OCI-LY7 (cell line): ENCODE measurements around the gene SLC9A7. TPM values are rescaled to one million over a fixed set of nuclear protein-coding genes. Genes with fewer than 3 reads are reported as not detected.

Experiments
- BruUV-seq: library from RNA; stranded (reverse); fragments of 400-500 nt; replicated peaks from 2 replicates; lab custom pipeline; 2021; lab: Mats Ljungman, UMichigan
- CTCF ChIA-PET: fragments of 300-600 bp; sonication (Branson Sonifier 250); formaldehyde crosslinking; loops from one replicate; lab custom pipeline; 2022; ENCODE audit warnings: antibody characterized with exemption; ENCODE audit not compliant: unreplicated experiment; lab: Charles Lee
- POLR2A ChIA-PET: fragments of 300-600 bp; sonication (Branson Sonifier 250); formaldehyde crosslinking; loops from one replicate; lab custom pipeline; 2022; ENCODE audit warnings: antibody characterized with exemption; lab: Charles Lee
- DNase-seq: peaks from one replicate; pipeline ENCODE4 v3.0.0-alpha.2; 2015; ENCODE audit warnings: low spot score
- H2AFZ ChIP-seq: fragments of 200-600 bp; sonication (generic), shearing (Covaris generic); 2 replicates; pipeline ENCODE4 v1.6.1; 2014; ENCODE audit warnings: mild to moderate bottlenecking, antibody characterized with exemption, low read length, moderate library complexity
- H3K27ac ChIP-seq: fragments of 200-600 bp; sonication (generic); 2 replicates; pipeline ENCODE4 v1.5.1; 2014; ENCODE audit warnings: mixed run types, low read depth, mild to moderate bottlenecking, moderate library complexity, low read length, inconsistent platforms; ENCODE audit not compliant: poor library complexity, severe bottlenecking
- H3K36me3 ChIP-seq: fragments of 200-600 bp; sonication (generic); 2 replicates; pipeline ENCODE4 v1.6.1; 2014; ENCODE audit warnings: mild to moderate bottlenecking, antibody characterized with exemption, low read length, moderate library complexity, mixed read lengths; ENCODE audit not compliant: insufficient read depth
- H3K4me1 ChIP-seq: fragments of 200-600 bp; sonication (generic); 2 replicates; pipeline ENCODE4 v1.5.1; 2014; ENCODE audit warnings: mild to moderate bottlenecking, low read length; ENCODE audit not compliant: insufficient read depth, poor library complexity, severe bottlenecking
- H3K4me2 ChIP-seq: fragments of 200-600 bp; sonication (generic); 2 replicates; pipeline ENCODE4 v1.6.1; 2014; ENCODE audit warnings: mild to moderate bottlenecking, low read length
- H3K4me3 ChIP-seq: fragments of 200-600 bp; sonication (generic); 2 replicates; pipeline ENCODE4 v1.5.1; 2014; ENCODE audit warnings: mild to moderate bottlenecking, low read depth, low read length; ENCODE audit not compliant: poor library complexity, severe bottlenecking
- H3K79me2 ChIP-seq: fragments of 200-600 bp; sonication (generic); 2 replicates; pipeline ENCODE4 v1.6.1; 2016; ENCODE audit warnings: low read depth, mild to moderate bottlenecking, low read length, moderate library complexity, mixed read lengths; ENCODE audit not compliant: insufficient read depth
- H3K9me2 ChIP-seq: fragments of 200-600 bp; sonication (generic); 2 replicates; pipeline ENCODE4 v1.6.1; 2016; ENCODE audit warnings: mild to moderate bottlenecking, low read length, mixed read lengths; ENCODE audit not compliant: insufficient read depth
- H3K9me3 ChIP-seq: fragments of 200-600 bp; sonication (generic); 2 replicates; pipeline ENCODE4 v1.6.1; 2014; ENCODE audit warnings: mild to moderate bottlenecking, mixed run types, low read length, mixed read lengths
- H4K20me1 ChIP-seq: fragments of 200-600 bp; sonication (generic); 2 replicates; pipeline ENCODE4 v1.6.1; 2014; ENCODE audit warnings: mild to moderate bottlenecking, antibody characterized with exemption, low read length, moderate library complexity, mixed read lengths; ENCODE audit not compliant: insufficient read depth
- CTCF ChIP-seq: fragments of 200-600 bp; sonication (generic); conservative IDR thresholded peaks from 2 replicates; pipeline ENCODE4 v1.5.1; 2014; ENCODE audit warnings: mild to moderate bottlenecking, antibody characterized with exemption, low read length, moderate library complexity, mixed read lengths
- EZH2phosphoT487 ChIP-seq: fragments of 200-600 bp; sonication (generic); IDR thresholded peaks from 2 replicates; pipeline ENCODE4 v1.6.1; 2018; ENCODE audit warnings: low read depth, borderline replicate concordance, mild to moderate bottlenecking, mixed run types, antibody characterized with exemption, low read length, moderate library complexity, mixed read lengths
- intact Hi-C: fragments of 100-400 bp; cut with micrococcal nuclease; formaldehyde crosslinking; loops from one replicate; pipeline ENCODE4 v1.10.0; 2022; ENCODE audit not compliant: unreplicated experiment
- total RNA-seq, 2 experiments: library from RNA; depleted of rRNA in 1 of 2; stranded (reverse); fragments of >200 nt in 1 of 2; shearing (Covaris generic) in 1 of 2; gene quantifications; 2 replicates each; pipeline ENCODE4 v1.2.3, GENCODE V29; 2014 to 2022

Gene SLC9A7
- total RNA-seq, 2 experiments from 2014 or later: 40.5 to 59.6 TPM

GRCh38 chrX:46694549-46694948 lies 64.4 kb downstream of the SLC9A7 start:
- intact Hi-C loops: loop anchor here (5.0 kb wide), 1 partner anchor 58 kb away; no protein-coding TSS in a partner anchor
- POLR2A ChIA-PET: no interaction called here

GRCh38 chrX:46693149-46693548 lies 65.8 kb downstream of the SLC9A7 start:
- intact Hi-C loops: loop anchor here (5.0 kb wide), 1 partner anchor 59 kb away; no protein-coding TSS in a partner anchor
- BruUV-seq: no TSS peak
- Histone ChIP-seq H3K4me1 (peaks cover 47% of the 10 kb centered on the region), H3K9me3 (no peaks in the 10 kb centered on the region), H3K9me2 (no peaks in the 10 kb centered on the region), H3K79me2 (peaks cover 63% of the 10 kb centered on the region), H4K20me1 (no peaks in the 10 kb centered on the region), H3K36me3 (peaks cover 10% of the 10 kb centered on the region; the same call in 1 of the 2 replicates), H3K4me2 (peak overlapping the region; percentile 67), H3K4me3 (peak overlapping the region; percentile 41), H3K27ac (peak overlapping the region; percentile 54), H2AFZ (no peak overlapping the region)
- peak; percentile 51 for DNase-seq
- TF ChIP-seq CTCF: no peak
- TF ChIP-seq EZH2phosphoT487: no peak
- ChIA-PET POLR2A (no interaction called here), CTCF (no interaction called here)

More at GRCh38 chrX:46694549-46694948, 64.4 kb downstream of the SLC9A7 start:
- no peak overlapping the region for H3K4me2 ChIP-seq
- CTCF ChIA-PET: no interaction called here
- peaks cover 47% of the 10 kb centered on the region for H3K4me1 ChIP-seq
- BruUV-seq: no TSS peak
- H4K20me1 ChIP-seq: no peaks in the 10 kb centered on the region
- peaks cover 57% of the 10 kb centered on the region for H3K79me2 ChIP-seq
- peaks cover 10% of the 10 kb centered on the region; the same call in 1 of the 2 replicates for H3K36me3 ChIP-seq
- TF ChIP-seq CTCF: no peak
- no peak for TF ChIP-seq EZH2phosphoT487
- H3K4me3 ChIP-seq: no peak overlapping the region
- no peak for DNase-seq
- no peak overlapping the region for H3K27ac ChIP-seq
- H3K9me3 ChIP-seq: no peaks in the 10 kb centered on the region
- no peak overlapping the region for H2AFZ ChIP-seq
- no peaks in the 10 kb centered on the region for H3K9me2 ChIP-seq

- Histone ChIP-seq H3K4me1 (peaks cover 64% of the 10 kb centered on the region), H4K20me1 (no peaks in the 10 kb centered on the region), H2AFZ (no peak overlapping the region), H3K9me3 (no peaks in the 10 kb centered on the region), H3K9me2 (no peaks in the 10 kb centered on the region), H3K79me2 (peaks cover 63% of the 10 kb centered on the region), H3K27ac (no peak overlapping the region), H3K4me3 (no peak overlapping the region), H3K4me2 (no peak overlapping the region), H3K36me3 (peaks cover 10% of the 10 kb centered on the region; the same call in 1 of the 2 replicates)
- no TSS peak for BruUV-seq
- DNase-seq: no peak
- TF ChIP-seq CTCF (no peak), EZH2phosphoT487 (no peak)
- ChIA-PET POLR2A (interaction anchor here (0.7 kb wide), 1 partner anchor 28 kb away, joined by 3 read pairs; no protein-coding TSS in a partner anchor), CTCF (no interaction called here)
- intact Hi-C loops: loop anchor here (5.0 kb wide), 1 partner anchor 61 kb away; no protein-coding TSS in a partner anchor
Observed at GRCh38 chrX:46690818-46691217, 68.1 kb downstream of the SLC9A7 start.
